Activated gamma-delta T cell treated with anti-CD3 and anti-CD28 coated beads, Interleukin-2, amount 50 U/mL, for 16 hours (primary cell): ENCODE measurements around the gene DMRT3.

Experiments used
- DNase-seq: peaks from one replicate; pipeline ENCODE4 v3.0.0-alpha.2; 2020; ENCODE audit warnings: low read depth

The DMRT3 gene

DNA sequence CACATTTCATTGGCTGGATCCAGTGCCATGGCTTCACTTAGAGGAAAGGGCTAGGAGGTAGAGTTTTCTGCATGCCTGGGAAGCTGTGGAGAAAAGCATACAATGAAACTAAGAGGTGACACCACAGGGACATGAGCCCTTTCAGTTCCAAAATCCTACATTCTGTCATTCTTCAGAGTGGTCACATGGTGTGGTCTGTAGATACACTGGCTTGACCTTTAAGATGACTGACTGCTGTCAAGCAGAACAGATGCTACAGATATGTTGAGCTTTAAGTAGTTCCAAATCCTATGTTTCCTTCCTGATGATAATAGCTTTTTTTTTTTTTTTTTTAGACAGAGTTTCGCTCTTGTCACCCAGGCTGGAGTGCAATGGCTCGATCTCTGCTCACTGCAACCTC lies 26.2 kb downstream of the DMRT3 start:
- no peak for DNase-seq

DNA sequence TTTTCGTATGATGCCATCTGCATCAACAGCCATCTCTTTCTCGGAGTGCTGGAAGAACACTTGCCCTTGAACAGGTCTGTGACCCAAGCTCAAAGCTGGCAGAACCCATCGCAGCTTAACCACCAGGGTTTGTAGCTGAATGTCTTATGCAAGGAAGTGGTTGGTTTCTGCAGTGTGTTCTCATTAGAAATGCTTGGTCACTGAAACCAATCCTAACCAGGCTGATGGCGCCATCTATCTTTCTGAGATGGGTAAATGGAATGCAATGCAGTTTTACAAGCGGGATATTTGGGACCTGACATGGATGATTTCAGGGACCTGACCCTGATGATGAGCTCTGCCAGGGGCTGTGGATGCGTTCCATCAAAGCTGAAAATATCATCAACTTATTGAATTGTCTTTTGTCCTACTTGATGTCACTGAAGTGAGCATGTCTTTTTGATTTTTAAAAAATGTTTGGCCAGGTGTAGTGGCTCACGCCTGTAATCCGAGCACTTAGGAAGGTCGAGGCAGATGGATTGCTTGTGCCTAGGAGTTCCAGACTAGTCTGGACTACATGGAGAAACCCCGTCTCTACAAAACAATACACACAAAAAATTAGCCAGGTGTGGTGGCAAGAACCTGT lies 28.7 kb downstream of the DMRT3 start:
- no peak for DNase-seq

DNA sequence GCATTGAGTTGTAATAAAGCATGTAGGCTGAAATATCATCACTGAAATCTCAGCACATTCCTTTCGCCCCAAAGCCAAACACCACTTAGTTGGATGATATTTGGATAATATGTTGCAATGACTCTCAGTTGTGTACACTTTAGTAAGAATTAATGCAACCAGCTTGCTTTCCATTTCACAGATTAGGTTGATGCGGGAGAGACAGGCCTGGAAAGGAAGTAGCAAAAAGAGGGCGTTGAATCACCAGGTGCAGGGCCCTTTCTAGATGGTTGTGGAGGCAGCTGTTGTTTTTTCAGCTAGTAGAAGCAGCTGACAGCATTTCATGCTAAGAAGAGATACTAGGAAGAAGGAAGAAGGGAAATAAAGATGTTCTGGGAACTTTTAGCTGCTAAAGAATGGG lies 30.9 kb downstream of the DMRT3 start:
- DNase-seq = no peak

DNA sequence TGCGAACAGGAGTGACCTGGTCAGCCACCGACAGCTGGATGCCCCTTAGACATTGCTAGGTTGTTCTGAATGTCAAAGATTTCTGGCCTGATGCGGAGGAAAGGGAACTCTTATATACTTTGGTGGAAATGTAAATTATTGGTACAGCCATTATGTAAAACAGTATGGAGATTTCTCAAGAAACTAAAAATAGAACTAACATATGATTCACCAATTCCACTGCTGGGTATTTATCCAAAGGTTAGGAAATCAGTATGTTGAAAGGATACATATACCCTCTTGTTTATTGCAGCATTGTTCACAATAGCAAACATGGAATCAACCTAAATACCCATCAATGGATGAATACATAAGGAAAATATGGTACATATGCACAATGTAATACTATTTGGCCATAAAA lies 31.8 kb downstream of the DMRT3 start:
- no peak for DNase-seq

DNA sequence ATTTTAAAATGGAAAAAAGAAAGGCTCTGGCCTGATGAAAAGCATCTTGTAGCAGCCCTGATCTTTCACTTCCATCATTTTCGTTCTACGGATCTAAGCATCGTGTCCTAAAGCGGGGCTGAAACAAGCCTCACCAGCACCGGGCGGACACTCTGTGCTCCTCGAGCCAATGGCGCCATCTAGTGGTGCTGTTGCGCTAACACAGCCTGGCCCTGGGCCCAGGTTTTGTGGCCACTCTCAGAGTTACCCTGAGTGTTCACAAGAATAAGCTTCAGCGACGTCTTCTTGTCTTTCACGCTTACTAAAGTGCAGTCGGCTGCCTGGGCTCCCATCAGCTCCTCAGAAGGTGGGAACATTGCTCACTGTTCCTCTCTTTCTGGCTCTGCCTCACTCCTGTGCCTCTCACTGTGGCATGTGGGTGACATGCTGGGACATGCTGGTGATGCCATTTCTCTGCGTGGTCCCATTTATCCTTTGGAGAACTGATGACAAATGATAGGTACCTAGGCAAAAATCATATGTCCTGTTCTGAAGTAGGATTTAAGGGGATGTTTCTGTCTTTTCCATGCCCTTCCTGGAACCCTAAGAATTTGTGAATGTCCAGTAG lies 32.7 kb downstream of the DMRT3 start:
- peak; percentile 39 for DNase-seq

DNA sequence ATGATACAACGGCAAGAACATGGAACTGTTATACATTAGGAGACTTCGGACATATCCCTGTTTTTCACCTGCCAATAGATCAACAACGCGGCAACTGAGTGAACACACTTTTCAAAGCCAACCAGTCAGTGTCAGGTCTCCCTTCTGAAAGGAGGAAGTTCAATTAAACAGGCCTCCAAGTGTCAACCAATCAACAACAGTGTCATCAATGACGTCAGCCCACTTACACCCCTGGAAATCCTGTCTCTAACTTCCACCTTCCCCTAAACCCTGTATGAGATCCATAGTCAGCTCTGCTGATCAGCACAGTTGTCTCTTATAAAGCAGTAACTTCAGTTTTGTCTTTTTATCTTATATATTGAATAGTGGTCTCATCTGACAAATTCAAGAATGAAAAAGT lies 36.6 kb downstream of the DMRT3 start:
- no peak for DNase-seq

DNA sequence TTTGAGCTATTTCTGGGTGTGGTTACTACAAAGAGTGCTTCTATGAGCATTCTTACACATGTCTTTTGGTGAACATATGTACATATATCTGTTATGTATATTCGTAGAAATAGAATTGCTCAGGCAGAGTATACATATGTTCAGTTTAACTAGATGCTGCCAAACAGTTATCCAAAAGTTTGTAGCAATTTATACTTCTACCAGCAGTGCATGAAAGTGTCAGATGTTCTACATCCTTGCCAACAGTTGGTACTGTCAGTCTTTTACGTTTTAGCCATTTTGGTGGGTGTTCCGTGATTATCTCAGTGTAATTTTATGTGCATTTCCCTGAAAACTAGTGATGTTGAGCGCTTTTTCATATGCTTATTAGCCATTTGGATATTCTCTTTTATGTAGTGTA lies 37.8 kb downstream of the DMRT3 start:
- DNase-seq = no peak

DNA sequence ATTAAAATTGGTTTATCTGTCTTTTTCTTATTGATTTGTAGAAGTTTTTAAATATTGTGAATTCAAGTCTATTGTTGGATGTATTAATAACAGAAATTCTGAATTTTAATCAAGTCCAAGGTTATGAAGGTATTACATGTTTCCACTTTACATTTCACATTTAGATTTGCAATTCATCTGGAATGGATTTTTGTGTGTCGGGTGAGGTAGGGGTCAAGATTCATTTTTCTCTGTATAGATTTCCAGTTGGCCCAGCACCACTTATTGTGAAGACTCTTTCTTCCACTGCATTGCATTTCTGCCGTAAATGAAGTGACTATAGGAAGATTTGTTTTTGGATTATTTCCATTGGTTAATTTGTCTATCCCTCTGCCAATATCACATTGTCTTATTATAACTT lies 38.2 kb downstream of the DMRT3 start:
- no peak for DNase-seq

DNA sequence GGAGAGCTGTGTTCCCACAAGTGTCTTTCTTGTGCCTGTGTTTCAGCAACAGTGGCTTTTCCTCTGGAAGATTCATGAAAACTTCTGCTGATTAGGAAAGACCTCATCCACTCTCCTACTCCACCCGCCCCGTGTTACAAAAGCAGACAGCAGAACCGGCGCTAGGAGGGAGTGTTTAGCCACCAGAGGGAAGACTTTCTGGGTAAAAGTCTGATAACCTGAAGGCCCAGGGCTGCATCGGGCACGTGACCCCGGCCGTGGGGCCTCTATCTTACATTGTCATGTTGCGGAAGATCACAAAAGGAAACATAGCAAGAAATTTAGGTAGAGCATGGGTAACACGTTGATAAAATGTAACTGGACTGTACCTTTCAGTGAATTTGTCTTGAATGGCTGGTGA lies 41.7 kb downstream of the DMRT3 start:
- DNase-seq = no peak

DNA sequence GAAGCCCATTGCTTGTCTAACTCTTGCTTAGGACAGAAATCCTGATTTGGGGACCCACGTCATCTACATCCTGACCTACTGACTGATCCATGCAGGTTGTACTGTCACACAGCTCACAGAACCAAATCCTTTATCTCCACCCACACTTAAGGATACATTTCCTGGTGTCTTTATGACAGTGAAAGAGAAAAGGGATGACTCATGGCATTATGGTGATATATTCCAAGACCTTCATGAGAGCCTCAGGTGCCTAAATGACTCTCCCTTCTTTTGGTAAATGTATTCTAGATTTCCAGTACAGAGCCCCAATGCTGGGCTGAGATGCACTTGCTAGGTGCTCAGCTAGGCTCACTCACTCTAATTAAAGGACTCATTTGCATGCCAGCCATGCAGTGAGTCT lies 47.7 kb downstream of the DMRT3 start:
- no peak for DNase-seq

DNA sequence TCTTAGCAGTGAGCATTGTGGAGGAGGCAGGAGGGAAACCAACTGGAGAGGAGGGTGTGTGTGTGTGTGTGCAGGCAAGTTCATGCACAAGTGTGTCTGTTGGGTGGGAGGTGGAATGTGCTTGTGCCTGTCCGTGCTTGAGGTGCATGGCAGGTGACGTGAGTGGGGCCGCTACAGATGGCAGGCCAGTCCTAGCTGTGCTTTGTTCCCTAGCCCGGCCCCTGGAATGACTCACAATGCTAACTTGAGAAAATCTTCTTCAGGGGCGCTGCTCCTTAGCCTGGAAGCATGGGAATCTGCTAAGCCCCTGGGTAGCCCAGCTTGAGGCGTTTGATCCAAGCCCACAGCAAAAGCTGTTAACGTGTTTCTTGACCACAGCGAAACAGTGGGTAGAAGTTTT lies 48.7 kb downstream of the DMRT3 start:
- no peak for DNase-seq

DNA sequence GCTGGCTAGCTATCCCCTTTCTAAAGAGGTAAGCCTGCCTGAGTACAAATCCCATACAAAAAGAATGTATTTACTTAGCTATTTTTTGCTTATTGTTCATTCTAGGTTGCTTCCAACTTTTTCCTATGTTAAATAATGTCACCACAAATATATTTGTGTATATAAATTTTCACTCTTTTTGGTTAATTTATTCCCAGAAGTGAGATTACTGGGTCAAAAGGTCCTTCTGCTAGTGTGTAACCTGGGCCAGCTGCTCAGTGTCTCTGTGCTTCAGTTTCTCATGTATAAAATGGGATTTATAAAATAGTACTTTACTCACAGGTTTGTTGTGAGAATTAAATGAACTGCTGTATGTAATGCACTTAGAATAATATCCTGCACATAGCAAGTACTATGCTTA lies 49.8 kb downstream of the DMRT3 start:
- DNase-seq = no peak

DNA sequence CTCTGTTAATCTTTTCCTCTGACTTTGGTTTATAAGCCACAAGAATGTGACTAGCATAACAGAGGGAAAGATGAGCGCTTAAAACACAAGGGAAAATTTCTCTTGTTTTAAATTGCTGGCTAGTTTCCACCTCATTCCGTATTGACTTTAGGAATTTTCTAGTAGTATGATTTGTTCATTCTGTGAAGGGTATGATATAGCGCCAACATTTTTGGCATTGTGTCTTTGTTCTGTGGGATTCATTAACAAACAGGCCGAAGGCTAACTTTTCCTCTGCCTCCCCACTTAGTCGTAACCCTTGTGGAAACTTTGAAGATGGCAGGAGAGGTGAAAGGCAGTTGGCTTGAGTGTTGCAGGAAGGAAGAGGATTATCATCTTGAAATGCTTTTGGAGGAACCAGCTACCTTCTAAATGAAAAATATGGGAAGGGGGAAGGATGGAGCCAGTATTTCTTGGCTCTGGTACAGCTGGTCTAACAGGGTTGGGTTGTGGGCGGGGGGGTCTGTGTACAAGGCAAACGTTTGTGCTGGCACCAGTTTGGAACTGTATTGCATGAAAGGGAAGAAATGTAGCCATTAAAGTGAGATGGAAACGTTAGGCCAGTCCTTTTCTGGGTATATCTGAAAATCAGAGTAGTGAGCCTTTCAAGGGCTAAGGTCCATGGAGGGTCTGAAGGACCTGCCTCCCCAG lies 52.2 kb downstream of the DMRT3 start:
- no peak for DNase-seq

DNA sequence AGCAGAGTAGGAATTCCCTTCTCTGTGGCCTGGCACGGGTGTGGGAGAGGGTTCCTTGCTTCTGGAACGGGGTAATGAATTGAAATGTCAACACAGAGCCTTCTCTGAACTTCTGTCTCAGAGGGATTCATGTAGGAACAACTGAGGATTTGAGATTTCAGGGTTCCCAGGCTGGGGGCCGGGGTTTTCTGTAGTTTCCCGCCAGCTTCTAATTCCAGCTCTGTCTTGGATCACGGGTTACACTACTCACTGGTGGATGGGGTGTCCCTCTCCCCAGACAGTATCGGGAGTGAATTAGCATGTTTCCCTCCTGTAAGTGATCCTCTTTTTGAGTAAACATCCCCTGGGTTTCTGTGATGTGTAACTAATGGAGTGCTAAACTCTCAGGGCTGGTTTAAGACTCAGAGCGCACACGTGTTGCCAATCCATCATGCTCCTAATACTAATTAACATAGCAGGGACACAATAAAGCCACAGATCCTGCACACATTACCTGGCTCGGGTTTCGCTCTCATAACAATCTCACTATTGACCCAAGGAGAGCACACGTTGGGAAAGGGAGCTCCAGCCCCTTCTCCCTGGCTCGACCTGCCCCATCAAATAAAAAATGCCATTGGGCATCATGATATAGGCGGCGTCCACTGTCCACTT lies 55.6 kb downstream of the DMRT3 start:
- DNase-seq = no peak

DNA sequence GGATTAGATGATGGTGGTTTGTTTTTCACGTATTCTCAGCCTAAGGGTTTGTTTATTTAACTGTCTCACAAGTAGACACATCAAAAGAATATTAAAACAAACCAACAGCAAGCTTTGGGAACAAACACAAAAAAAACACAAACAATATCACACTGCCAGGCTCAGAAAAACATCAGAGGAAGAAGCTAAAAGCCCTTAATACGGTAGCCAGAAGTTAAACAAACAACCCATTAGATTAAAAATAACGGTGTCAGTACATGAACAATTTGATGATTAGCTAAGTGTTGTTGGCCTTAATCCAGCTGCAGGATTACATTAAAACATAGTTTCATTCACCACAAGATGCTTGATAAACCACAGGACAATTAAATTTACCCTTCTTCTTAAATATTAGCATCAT lies 57.8 kb downstream of the DMRT3 start:
- no peak for DNase-seq

DNA sequence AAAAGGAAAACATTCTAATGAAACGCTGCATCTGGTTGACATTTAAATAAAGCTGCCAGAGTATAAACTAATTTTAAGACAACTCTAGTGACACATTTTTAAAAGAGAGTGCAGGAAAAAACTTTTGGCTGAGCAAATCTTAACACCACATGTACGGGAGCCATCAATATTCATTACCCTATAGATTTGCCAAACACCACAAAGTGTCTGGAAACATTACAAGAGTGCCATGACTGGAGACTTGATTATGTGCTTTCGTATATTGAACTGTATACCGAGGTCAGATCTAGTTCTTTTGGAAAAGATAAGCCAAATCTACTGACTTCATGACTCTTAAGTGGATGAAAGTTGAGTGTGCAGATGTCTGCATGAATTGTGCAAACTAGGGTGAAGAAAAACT lies 63.1 kb downstream of the DMRT3 start:
- no peak for DNase-seq
